Peyer's patch (tissue), 4 donors: ENCODE results near the gene AKAP13. TPM values are rescaled to one million over a fixed set of nuclear protein-coding genes. Genes with fewer than 3 reads are reported as not detected.

ENCODE experiments used
- DNase-seq, 3 donors: peaks; one replicate each; pipeline ENCODE4 v3.0.0-alpha.2; 2017 to 2019
- H3K27ac ChIP-seq, 4 donors: fragments of 200-600 bp; sonication (generic); one replicate each; pipeline ENCODE4 v1.5.1; 2016 to 2019
- H3K27me3 ChIP-seq, 2 donors: fragments of 200-600 bp; sonication (generic); one replicate each; pipeline ENCODE4 v1.5.1; 2019
- H3K36me3 ChIP-seq, 3 donors: fragments of 200-600 bp; sonication (generic); one replicate each; pipeline ENCODE4 v1.5.1; 2016 to 2019
- H3K4me1 ChIP-seq, 4 donors: fragments of 200-600 bp; sonication (generic); one replicate each; pipeline ENCODE4 v1.5.1; 2016 to 2019
- H3K4me3 ChIP-seq, 4 donors: fragments of 200-600 bp; sonication (generic); 1 replicate in 3 of 4; 2 replicates in 1 of 4; pipeline ENCODE4 v1.5.1; 2016 to 2019; ENCODE audit warnings: mild to moderate bottlenecking in 1 of 4
- H3K9me3 ChIP-seq, 4 donors: fragments of 200-600 bp; sonication (generic); one replicate each; pipeline ENCODE4 v1.5.1; 2016 to 2019; ENCODE audit warnings: mild to moderate bottlenecking in 1 of 4
- POLR2A ChIP-seq, 2 donors: fragments of 450-650 bp; IDR thresholded peaks; one replicate each; pipeline ENCODE4 v1.5.1; 2017; ENCODE audit warnings: antibody characterized with exemption in 2 of 2, mild to moderate bottlenecking in 2 of 2, moderate library complexity in 2 of 2
- total RNA-seq, 4 donors: library from RNA; depleted of rRNA; stranded (reverse); fragments of >200 nt; gene quantifications; one replicate each; pipeline ENCODE4 v1.1.0, GENCODE V29; 2016
- TF ChIP-seq, protein P1 (sequence below), 6 experiments: fragments of 450-650 bp in 4 of 6; fragments of 200-600 bp in 2 of 6; sonication (generic) in 1 of 6; IDR thresholded peaks; one replicate each; pipeline ENCODE4 v1.5.1; 2017 to 2019; ENCODE audit warnings: antibody characterized with exemption in 6 of 6, mild to moderate bottlenecking in 3 of 6, moderate library complexity in 1 of 6

The AKAP13 gene
- total RNA-seq, 4 donors from 2014 or later = 166 to 742 (median 242) TPM

DNA sequence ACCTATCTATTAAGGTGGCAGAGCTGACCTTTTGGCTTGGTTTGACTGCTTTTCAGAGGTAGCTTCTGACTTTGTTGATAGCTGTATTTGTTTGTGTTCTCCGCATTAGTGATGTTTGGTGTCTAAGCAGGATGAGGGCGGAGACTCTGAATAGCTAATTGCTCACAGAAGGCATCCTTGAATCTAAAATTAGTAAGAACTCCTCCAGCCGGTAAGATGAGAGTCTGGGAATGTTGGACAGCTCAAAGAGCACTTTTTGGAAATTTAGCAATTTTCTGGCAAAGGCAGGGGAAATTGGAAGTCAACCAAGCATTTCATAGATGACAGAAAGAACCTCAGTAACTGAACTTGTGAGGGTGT lies 240.3 kb downstream of the AKAP13 start:
- Histone ChIP-seq H3K4me1 (peaks cover 0 to 41% (median 6%) of the 10 kb centered on the region in 4 donors), H3K9me3 (no peaks in the 10 kb centered on the region), H3K36me3 (no peaks in the 10 kb centered on the region), H3K4me3 (peak overlapping the region; percentile 1 to 46 (median 32)), H3K27me3 (no peaks in the 10 kb centered on the region), H3K27ac (peak overlapping the region; percentile 70 to 78 (median 73))
- TF ChIP-seq, protein P1, sequence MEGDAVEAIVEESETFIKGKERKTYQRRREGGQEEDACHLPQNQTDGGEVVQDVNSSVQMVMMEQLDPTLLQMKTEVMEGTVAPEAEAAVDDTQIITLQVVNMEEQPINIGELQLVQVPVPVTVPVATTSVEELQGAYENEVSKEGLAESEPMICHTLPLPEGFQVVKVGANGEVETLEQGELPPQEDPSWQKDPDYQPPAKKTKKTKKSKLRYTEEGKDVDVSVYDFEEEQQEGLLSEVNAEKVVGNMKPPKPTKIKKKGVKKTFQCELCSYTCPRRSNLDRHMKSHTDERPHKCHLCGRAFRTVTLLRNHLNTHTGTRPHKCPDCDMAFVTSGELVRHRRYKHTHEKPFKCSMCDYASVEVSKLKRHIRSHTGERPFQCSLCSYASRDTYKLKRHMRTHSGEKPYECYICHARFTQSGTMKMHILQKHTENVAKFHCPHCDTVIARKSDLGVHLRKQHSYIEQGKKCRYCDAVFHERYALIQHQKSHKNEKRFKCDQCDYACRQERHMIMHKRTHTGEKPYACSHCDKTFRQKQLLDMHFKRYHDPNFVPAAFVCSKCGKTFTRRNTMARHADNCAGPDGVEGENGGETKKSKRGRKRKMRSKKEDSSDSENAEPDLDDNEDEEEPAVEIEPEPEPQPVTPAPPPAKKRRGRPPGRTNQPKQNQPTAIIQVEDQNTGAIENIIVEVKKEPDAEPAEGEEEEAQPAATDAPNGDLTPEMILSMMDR (IDR thresholded peaks at IDR 0.05) = no peak
- TF ChIP-seq POLR2A (IDR thresholded peaks at IDR 0.05) = peak in 1 of 2 donors; percentile 49
- no peak for DNase-seq

DNA sequence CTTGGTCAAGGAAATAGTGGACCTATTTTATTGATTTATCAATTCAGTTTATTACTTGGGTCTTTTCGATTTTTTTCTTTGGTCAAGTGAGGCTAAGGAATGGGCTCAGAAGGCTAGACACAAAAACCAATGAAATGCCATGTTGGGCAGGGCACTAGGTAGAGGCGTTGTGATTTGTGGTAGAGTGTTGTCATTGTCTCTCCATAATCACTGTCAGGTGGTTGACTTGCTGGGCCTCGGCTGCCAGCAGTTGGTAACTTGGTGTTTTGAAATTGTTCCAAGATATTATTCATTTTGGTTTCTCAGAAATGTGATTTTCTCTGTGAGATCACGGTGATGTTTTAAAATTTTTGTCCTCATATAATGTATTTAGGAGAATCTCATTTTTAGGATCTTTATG lies 240.7 kb downstream of the AKAP13 start:
- H3K27ac ChIP-seq = peak overlapping the region; percentile 70 to 78 (median 73)
- TF ChIP-seq POLR2A (IDR thresholded peaks at IDR 0.05) = no peak
- TF ChIP-seq, protein P1 (IDR thresholded peaks at IDR 0.05) = no peak
- H3K4me1 ChIP-seq = peaks cover 0 to 40% (median 6%) of the 10 kb centered on the region in 4 donors
- H3K4me3 ChIP-seq = peak overlapping the region; percentile 1 to 46 (median 32)
- H3K36me3 ChIP-seq = no peaks in the 10 kb centered on the region
- no peak for DNase-seq
- no peaks in the 10 kb centered on the region for H3K9me3 ChIP-seq
- no peaks in the 10 kb centered on the region for H3K27me3 ChIP-seq

DNA sequence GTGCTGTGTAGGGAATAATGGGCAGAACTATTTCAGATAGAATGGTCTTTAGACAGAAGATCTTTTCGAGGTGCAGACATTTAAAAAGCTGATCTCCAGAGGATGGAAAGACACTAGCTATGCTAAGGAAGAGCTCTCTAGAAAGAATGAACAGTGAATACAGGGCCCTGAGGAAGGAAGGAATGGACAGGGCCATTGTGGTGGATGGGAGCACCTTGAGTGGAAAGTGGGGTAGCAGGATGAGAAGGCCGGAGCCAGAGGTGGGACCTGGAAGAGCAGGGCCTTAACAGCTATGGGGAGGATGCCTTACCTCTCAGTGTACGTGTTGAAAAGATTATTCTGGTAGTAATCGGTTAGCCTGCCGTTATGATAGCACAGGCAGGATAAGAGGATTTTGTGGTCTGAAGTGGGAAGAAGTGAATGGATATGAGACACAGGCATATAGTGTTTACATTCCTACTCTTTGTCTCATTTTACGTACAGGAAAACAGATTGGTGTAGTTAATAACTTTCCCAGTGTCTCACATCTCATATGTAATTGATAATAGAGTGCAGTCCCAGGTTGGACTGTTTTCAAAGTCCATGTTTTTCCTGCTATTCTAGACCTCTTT lies 241.9 kb downstream of the AKAP13 start:
- peaks cover 0 to 41% (median 6%) of the 10 kb centered on the region in 4 donors for H3K4me1 ChIP-seq
- peak overlapping the region; percentile 16 to 73 (median 44) for H3K27ac ChIP-seq
- H3K27me3 ChIP-seq = no peaks in the 10 kb centered on the region
- peak overlapping the region in 3 of 4 donors; percentile 0 to 46 (median 44) for H3K4me3 ChIP-seq
- no peak for DNase-seq
- no peaks in the 10 kb centered on the region for H3K9me3 ChIP-seq
- TF ChIP-seq, protein P1 (IDR thresholded peaks at IDR 0.05) = no peak
- H3K36me3 ChIP-seq = no peaks in the 10 kb centered on the region

DNA sequence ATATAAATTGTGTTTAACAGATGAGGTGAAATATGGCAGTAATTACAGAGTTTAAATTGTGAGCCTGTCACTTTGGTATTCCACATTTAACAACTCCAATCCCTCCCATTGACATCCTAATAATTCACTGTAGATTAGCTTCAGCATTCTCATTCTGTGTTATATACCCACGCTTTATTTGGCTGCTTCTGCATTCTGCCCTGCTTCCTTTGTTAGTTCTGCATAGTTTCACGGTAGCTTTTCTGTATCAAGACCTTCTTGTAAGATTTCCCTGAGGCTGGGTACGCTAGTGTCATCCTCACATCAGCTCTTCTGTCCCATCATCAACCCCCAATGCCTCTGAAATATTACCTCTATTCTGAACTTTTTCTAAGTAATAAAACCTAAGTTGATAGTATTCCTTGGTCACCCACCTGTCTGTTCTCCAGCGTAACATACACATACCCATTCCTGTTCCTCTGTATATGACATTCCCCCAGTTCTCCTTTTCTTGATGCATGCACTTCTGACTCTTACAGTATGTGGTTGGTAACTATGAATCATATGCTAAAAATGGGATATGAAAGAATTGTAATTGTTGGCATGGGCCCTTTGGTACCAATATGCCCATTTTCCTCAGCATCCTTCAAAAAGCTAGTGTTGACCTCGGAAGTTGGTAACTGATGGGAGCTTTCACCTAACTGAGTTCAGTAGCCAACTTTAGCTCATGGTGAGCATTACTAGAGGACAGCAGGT lies 243.1 kb downstream of the AKAP13 start:
- DNase-seq = no peak
- Histone ChIP-seq H3K4me1 (peaks cover 0 to 34% (median 6%) of the 10 kb centered on the region in 4 donors), H3K4me3 (peak overlapping the region in 2 of 4 donors; percentile 18 to 46), H3K27me3 (no peaks in the 10 kb centered on the region), H3K9me3 (no peaks in the 10 kb centered on the region), H3K27ac (peak overlapping the region; percentile 59 to 79 (median 74)), H3K36me3 (no peaks in the 10 kb centered on the region)
- TF ChIP-seq, protein P1 (IDR thresholded peaks at IDR 0.05) = no peak
- no peak for TF ChIP-seq POLR2A (IDR thresholded peaks at IDR 0.05)

DNA sequence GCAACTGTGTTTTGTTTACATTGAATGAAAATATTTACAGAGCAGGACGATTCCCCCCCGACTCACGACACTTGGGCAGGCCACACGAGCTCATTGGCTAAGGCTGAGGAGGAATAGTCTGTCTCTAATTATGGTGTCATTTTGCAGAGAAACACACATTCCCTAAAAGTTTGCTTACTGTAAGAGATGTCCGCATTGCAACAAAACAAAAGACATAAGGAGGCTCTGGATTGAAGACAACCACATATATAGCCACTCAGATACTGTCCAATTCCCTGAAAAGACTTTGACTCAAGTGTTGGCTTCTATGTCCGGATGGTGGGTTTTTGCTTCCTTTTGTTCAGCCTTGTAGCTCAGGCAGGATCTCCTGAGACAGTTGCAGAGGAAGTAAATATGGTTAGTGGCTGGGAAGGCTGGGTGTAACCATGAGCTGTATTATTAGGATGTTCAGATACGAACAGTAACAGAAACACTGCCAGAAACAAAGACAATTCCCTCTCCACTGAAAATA lies 243.9 kb downstream of the AKAP13 start:
- Histone ChIP-seq H3K36me3 (no peaks in the 10 kb centered on the region), H3K4me3 (peak overlapping the region in 2 of 4 donors; percentile 4 to 11), H3K27ac (peak overlapping the region; percentile 59 to 79 (median 74)), H3K27me3 (no peaks in the 10 kb centered on the region), H3K9me3 (no peaks in the 10 kb centered on the region), H3K4me1 (peaks cover 0 to 31% (median 6%) of the 10 kb centered on the region in 4 donors)
- no peak for DNase-seq
- no peak for TF ChIP-seq POLR2A (IDR thresholded peaks at IDR 0.05)
- TF ChIP-seq, protein P1 (IDR thresholded peaks at IDR 0.05) = no peak
